ENCODE measurements around the gene GTF2A2. TPM values are rescaled to one million over a fixed set of nuclear protein-coding genes. Genes with fewer than 3 reads are reported as not detected.
"Not testable (repeated sequence)": the region's sequence is repeated elsewhere in the genome, so short reads cannot be mapped to it uniquely, and the experiment has no call there.

The GTF2A2 gene
- total RNA-seq, 1 donor from 2014 or later, result 193 TPM

GRCh38 chr15:59657635-59658125 is 365 bp upstream of the GTF2A2 start:
- no peak for DNase-seq (ENCODE audit: low spot score)
- Mint-ChIP-seq H3K36me3 (ENCODE audit: low read depth) (peaks cover 30% of the 10 kb centered on the region), H3K27me3 (ENCODE audit: low read depth) (no peaks in the 10 kb centered on the region), H3K9me3 (peaks cover 4% of the 10 kb centered on the region), H3K27ac (peak overlapping the region; percentile 87), H3K4me1 (ENCODE audit: low read depth) (peaks cover 7% of the 10 kb centered on the region), H3K4me3 (ENCODE audit: low read depth) (no peak overlapping the region)
- intact Hi-C loops (cut with micrococcal nuclease), result loop anchor here (1.0 to 10.0 kb wide), 2 partner anchors 31 to 553 kb away; partner anchors contain the start of gene CCNB2

- Mint-ChIP-seq H3K4me3 (ENCODE audit: low read depth) (no peak overlapping the region), H3K4me1 (ENCODE audit: low read depth) (peaks cover 18% of the 10 kb centered on the region), H3K27ac (no peak overlapping the region), H3K27me3 (ENCODE audit: low read depth) (no peaks in the 10 kb centered on the region), H3K36me3 (ENCODE audit: low read depth) (peaks cover 16% of the 10 kb centered on the region), H3K9me3 (peaks cover 12% of the 10 kb centered on the region)
- DNase-seq (ENCODE audit: low spot score), result no peak
- intact Hi-C loops (cut with micrococcal nuclease), result loop anchor here (10.0 kb wide), 1 partner anchor 549 kb away; the partner anchor contains the start of gene CCNB2
Observed at GRCh38 chr15:59654046-59654445, 3.3 kb downstream of the GTF2A2 start.

- intact Hi-C loops (cut with micrococcal nuclease), result loop anchor here (10.0 kb wide), 1 partner anchor 545 kb away; the partner anchor contains the start of gene CCNB2
Observed at GRCh38 chr15:59649603-59650002, 7.7 kb downstream of the GTF2A2 start.

GRCh38 chr15:59647085-59647484 is 10.2 kb downstream of the GTF2A2 start:
- Mint-ChIP-seq H3K36me3 (ENCODE audit: low read depth) (peaks cover 31% of the 10 kb centered on the region), H3K4me3 (ENCODE audit: low read depth) (no peak overlapping the region), H3K4me1 (ENCODE audit: low read depth) (peaks cover 11% of the 10 kb centered on the region), H3K9me3 (peaks cover 2% of the 10 kb centered on the region), H3K27ac (no peak overlapping the region), H3K27me3 (ENCODE audit: low read depth) (no peaks in the 10 kb centered on the region)
- DNase-seq (ENCODE audit: low spot score), result no peak
- intact Hi-C loops (cut with micrococcal nuclease), result no loop called here

More at GRCh38 chr15:59649603-59650002, 7.7 kb downstream of the GTF2A2 start:
- Mint-ChIP-seq H3K9me3 (peaks cover 12% of the 10 kb centered on the region), H3K27me3 (ENCODE audit: low read depth) (no peaks in the 10 kb centered on the region), H3K27ac (no peak overlapping the region), H3K36me3 (ENCODE audit: low read depth) (peaks cover 25% of the 10 kb centered on the region), H3K4me1 (ENCODE audit: low read depth) (peaks cover 16% of the 10 kb centered on the region), H3K4me3 (ENCODE audit: low read depth) (no peak overlapping the region)
- DNase-seq (ENCODE audit: low spot score), result no peak

- Mint-ChIP-seq H3K27ac (no peak overlapping the region), H3K4me1 (ENCODE audit: low read depth) (peaks cover 11% of the 10 kb centered on the region), H3K36me3 (ENCODE audit: low read depth) (peaks cover 36% of the 10 kb centered on the region), H3K9me3 (no peaks in the 10 kb centered on the region), H3K27me3 (ENCODE audit: low read depth) (no peaks in the 10 kb centered on the region), H3K4me3 (ENCODE audit: low read depth) (no peak overlapping the region)
- no peak for DNase-seq (ENCODE audit: low spot score)
- intact Hi-C loops (cut with micrococcal nuclease), result no loop called here
Observed at GRCh38 chr15:59646277-59646676, 11.0 kb downstream of the GTF2A2 start.

GRCh38 chr15:59645812-59646211 is 11.5 kb downstream of the GTF2A2 start:
- H3K9me3 Mint-ChIP-seq; H3K27ac Mint-ChIP-seq; H3K27me3 Mint-ChIP-seq (ENCODE audit: low read depth); intact Hi-C loops (cut with micrococcal nuclease); DNase-seq (ENCODE audit: low spot score); H3K4me3 Mint-ChIP-seq (ENCODE audit: low read depth): not testable (repeated sequence)
- Mint-ChIP-seq H3K36me3 (ENCODE audit: low read depth) (peaks cover 37% of the 10 kb centered on the region), H3K4me1 (ENCODE audit: low read depth) (peaks cover 10% of the 10 kb centered on the region)

- intact Hi-C loops (cut with micrococcal nuclease), result loop anchor here (5.0 kb wide), 1 partner anchor 112 kb away; no protein-coding TSS in a partner anchor
- H3K36me3 Mint-ChIP-seq (ENCODE audit: low read depth), result peaks cover 34% of the 10 kb centered on the region
Observed at GRCh38 chr15:59644756-59645155, 12.6 kb downstream of the GTF2A2 start.

GRCh38 chr15:59642351-59642750 is 15.0 kb downstream of the GTF2A2 start:
- H3K36me3 Mint-ChIP-seq (ENCODE audit: low read depth), result peaks cover 46% of the 10 kb centered on the region
- no peaks in the 10 kb centered on the region for H3K27me3 Mint-ChIP-seq (ENCODE audit: low read depth)
- no peak overlapping the region for H3K4me3 Mint-ChIP-seq (ENCODE audit: low read depth)
- no peaks in the 10 kb centered on the region for H3K9me3 Mint-ChIP-seq
- DNase-seq (ENCODE audit: low spot score), result no peak
- H3K4me1 Mint-ChIP-seq (ENCODE audit: low read depth), result peaks cover 2% of the 10 kb centered on the region
- no peak overlapping the region for H3K27ac Mint-ChIP-seq
- intact Hi-C loops (cut with micrococcal nuclease), result loop anchor here (5.0 kb wide), 1 partner anchor 110 kb away; no protein-coding TSS in a partner anchor

More at GRCh38 chr15:59644756-59645155, 12.6 kb downstream of the GTF2A2 start:
- no peaks in the 10 kb centered on the region for H3K9me3 Mint-ChIP-seq
- H3K4me1 Mint-ChIP-seq (ENCODE audit: low read depth), result peaks cover 2% of the 10 kb centered on the region
- no peak overlapping the region for H3K4me3 Mint-ChIP-seq (ENCODE audit: low read depth)
- DNase-seq (ENCODE audit: low spot score), result no peak
- H3K27me3 Mint-ChIP-seq (ENCODE audit: low read depth), result no peaks in the 10 kb centered on the region
- H3K27ac Mint-ChIP-seq, result no peak overlapping the region

GRCh38 chr15:59637507-59637906 is 19.8 kb downstream of the GTF2A2 start:
- H3K27me3 Mint-ChIP-seq (ENCODE audit: low read depth); intact Hi-C loops (cut with micrococcal nuclease); H3K4me3 Mint-ChIP-seq (ENCODE audit: low read depth); H3K4me1 Mint-ChIP-seq (ENCODE audit: low read depth); DNase-seq (ENCODE audit: low spot score); H3K9me3 Mint-ChIP-seq; H3K27ac Mint-ChIP-seq: not testable (repeated sequence)
- peaks cover 39% of the 10 kb centered on the region for H3K36me3 Mint-ChIP-seq (ENCODE audit: low read depth)

- DNase-seq (ENCODE audit: low spot score), result no peak
- intact Hi-C loops (cut with micrococcal nuclease), result no loop called here
- no peaks in the 10 kb centered on the region for H3K4me1 Mint-ChIP-seq (ENCODE audit: low read depth)
- peaks cover 31% of the 10 kb centered on the region for H3K36me3 Mint-ChIP-seq (ENCODE audit: low read depth)
- no peaks in the 10 kb centered on the region for H3K9me3 Mint-ChIP-seq
- H3K27ac Mint-ChIP-seq, result no peak overlapping the region
- H3K4me3 Mint-ChIP-seq (ENCODE audit: low read depth), result no peak overlapping the region
- peaks cover 4% of the 10 kb centered on the region for H3K27me3 Mint-ChIP-seq (ENCODE audit: low read depth)
Observed at GRCh38 chr15:59636184-59636583, 21.1 kb downstream of the GTF2A2 start.

- DNase-seq (ENCODE audit: low spot score), result no peak
- Mint-ChIP-seq H3K9me3 (no peaks in the 10 kb centered on the region), H3K27me3 (ENCODE audit: low read depth) (peaks cover 7% of the 10 kb centered on the region), H3K27ac (no peak overlapping the region), H3K4me3 (ENCODE audit: low read depth) (no peak overlapping the region), H3K4me1 (ENCODE audit: low read depth) (no peaks in the 10 kb centered on the region), H3K36me3 (ENCODE audit: low read depth) (peaks cover 11% of the 10 kb centered on the region)
- intact Hi-C loops (cut with micrococcal nuclease), result no loop called here
Observed at GRCh38 chr15:59632714-59633113, 24.6 kb downstream of the GTF2A2 start.

- intact Hi-C loops (cut with micrococcal nuclease), result loop anchor here (1.0 kb wide), 1 partner anchor 89 kb away; no protein-coding TSS in a partner anchor
- H3K27ac Mint-ChIP-seq, result no peak overlapping the region
- no peaks in the 10 kb centered on the region for H3K4me1 Mint-ChIP-seq (ENCODE audit: low read depth)
- no peaks in the 10 kb centered on the region for H3K9me3 Mint-ChIP-seq
- H3K36me3 Mint-ChIP-seq (ENCODE audit: low read depth), result no peaks in the 10 kb centered on the region
- DNase-seq (ENCODE audit: low spot score), result peak; percentile 27
- H3K27me3 Mint-ChIP-seq (ENCODE audit: low read depth), result peaks cover 15% of the 10 kb centered on the region
- no peak overlapping the region for H3K4me3 Mint-ChIP-seq (ENCODE audit: low read depth)
Observed at GRCh38 chr15:59622289-59622688, 35.0 kb downstream of the GTF2A2 start.

- Mint-ChIP-seq H3K9me3 (peaks cover 6% of the 10 kb centered on the region), H3K27me3 (ENCODE audit: low read depth) (peaks cover 15% of the 10 kb centered on the region), H3K27ac (no peak overlapping the region), H3K4me1 (ENCODE audit: low read depth) (peaks cover 4% of the 10 kb centered on the region), H3K36me3 (ENCODE audit: low read depth) (no peaks in the 10 kb centered on the region), H3K4me3 (ENCODE audit: low read depth) (no peak overlapping the region)
- no peak for DNase-seq (ENCODE audit: low spot score)
- intact Hi-C loops (cut with micrococcal nuclease), result no loop called here
Observed at GRCh38 chr15:59618406-59618805, 38.9 kb downstream of the GTF2A2 start.

Data from activated T-helper 2 cell treated with anti-CD3 and anti-CD28 coated beads, Interferon-gamma antibody, Interleukin-2, Interleukin-4, amounts not matched to agents 10 μg/mL and 5 μg/mL and 100 μg/mL, durations not matched to agents 14 hours and 24 hours and 36 hours (primary cell).